KMS-11 (cell line): ENCODE data around the gene KRT8.
"Not testable (repeated sequence)": the region's sequence is repeated elsewhere in the genome, so short reads cannot be mapped to it uniquely, and the experiment has no call there.

Experiments
- H2AFZ ChIP-seq: fragments of 200-600 bp; sonication (generic); 2 replicates; pipeline ENCODE4 v1.6.1; 2016; ENCODE audit warnings: antibody characterized with exemption, mixed run types, low read depth
- H3K27ac ChIP-seq: fragments of 200-600 bp; sonication (generic); 2 replicates; pipeline ENCODE4 v1.6.1; 2016; ENCODE audit warnings: mild to moderate bottlenecking, mixed run types
- H3K27me3 ChIP-seq: fragments of 200-600 bp; sonication (generic); 2 replicates; pipeline ENCODE4 v1.6.1; 2017; ENCODE audit warnings: mild to moderate bottlenecking, low read depth, mixed run types, moderate library complexity; ENCODE audit not compliant: insufficient read depth
- H3K36me3 ChIP-seq: fragments of 200-600 bp; sonication (generic); 2 replicates; pipeline ENCODE4 v1.6.1; 2017; ENCODE audit warnings: mild to moderate bottlenecking, mixed run types; ENCODE audit not compliant: insufficient read depth
- H3K4me1 ChIP-seq: fragments of 200-600 bp; sonication (generic); 2 replicates; pipeline ENCODE4 v1.6.1; 2016; ENCODE audit warnings: mild to moderate bottlenecking, low read depth, mixed run types; ENCODE audit not compliant: poor library complexity, severe bottlenecking
- H3K4me2 ChIP-seq: fragments of 200-600 bp; sonication (generic); 2 replicates; pipeline ENCODE4 v1.7.0; 2016; ENCODE audit warnings: mild to moderate bottlenecking, mixed run types
- H3K4me3 ChIP-seq: fragments of 200-600 bp; sonication (generic); IDR thresholded peaks from 2 replicates; pipeline ENCODE4 v1.6.1; 2017; ENCODE audit warnings: low read depth, low read length, mixed read lengths; ENCODE audit not compliant: insufficient read depth
- H3K79me2 ChIP-seq: fragments of 200-600 bp; sonication (generic); 2 replicates; pipeline ENCODE4 v1.6.1; 2016; ENCODE audit warnings: low read depth, mixed run types; ENCODE audit not compliant: insufficient read depth
- H3K9ac ChIP-seq: fragments of 200-600 bp; sonication (generic); 2 replicates; pipeline ENCODE4 v1.6.1; 2016; ENCODE audit warnings: mild to moderate bottlenecking, mixed run types
- H4K20me1 ChIP-seq: fragments of 200-600 bp; sonication (generic); 2 replicates; pipeline ENCODE4 v1.6.1; 2016; ENCODE audit warnings: mild to moderate bottlenecking, mixed run types; ENCODE audit not compliant: insufficient read depth
- CTCF ChIP-seq: fragments of 200-600 bp; sonication (generic); conservative IDR thresholded peaks from 2 replicates; pipeline ENCODE4 v1.6.1; 2017; ENCODE audit warnings: low read depth, mild to moderate bottlenecking, antibody characterized with exemption, low read length, moderate library complexity, mixed read lengths

The KRT8 gene

DNA sequence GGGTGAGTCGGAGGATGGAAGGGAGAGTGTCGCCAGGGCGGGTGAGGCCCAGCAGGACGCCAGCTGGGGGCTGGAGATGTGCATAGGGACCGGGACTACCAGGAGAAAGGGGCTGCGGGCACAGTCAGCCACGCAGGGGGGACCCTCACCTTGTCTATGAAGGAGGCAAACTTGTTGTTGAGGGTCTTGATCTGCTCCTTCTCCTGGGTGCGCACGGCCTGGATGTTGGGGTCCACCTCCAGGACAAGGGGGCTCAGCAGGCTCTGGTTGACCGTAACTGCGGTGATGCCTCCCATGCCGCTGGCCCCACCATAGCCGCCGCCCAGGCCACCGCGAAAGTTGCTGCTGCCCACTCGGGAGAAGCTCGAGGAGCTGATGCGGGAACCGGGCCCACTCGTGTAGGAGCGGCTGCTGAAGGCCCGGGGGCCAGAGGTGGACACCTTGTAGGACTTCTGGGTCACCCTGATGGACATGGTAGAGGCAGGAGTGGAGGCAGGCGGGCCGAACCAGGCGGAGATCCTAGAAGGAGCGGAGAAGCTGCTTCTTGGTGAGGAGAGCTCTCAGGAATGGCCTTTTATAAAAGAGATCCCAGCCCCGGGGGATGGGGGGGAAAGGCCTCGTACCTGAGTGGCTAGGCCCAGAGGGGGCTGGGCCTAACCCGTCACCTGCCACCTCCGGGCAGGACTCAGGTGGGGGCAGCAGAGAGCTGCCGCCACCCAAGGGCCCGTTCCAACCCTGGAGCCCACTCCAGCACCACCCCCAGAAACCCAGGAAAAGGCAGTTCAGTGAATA is at the start of gene KRT8:
Gene KRT8, minus strand, starts transcription at position 568 of the 792 bp plus-strand sequence. Its CDS starts 95 bp downstream, at position 473.
- not testable (repeated sequence) for H3K27me3 ChIP-seq, H3K36me3 ChIP-seq, H3K4me3 ChIP-seq, H4K20me1 ChIP-seq, H3K79me2 ChIP-seq
- H3K27ac ChIP-seq = peak within 1 kb of the TSS; percentile 57
- peaks cover 10% of the 10 kb centered on the region for H3K4me1 ChIP-seq
- peak within 1 kb of the TSS; percentile 23; the same call in 1 of the 2 replicates for H3K9ac ChIP-seq
- peak within 1 kb of the TSS; percentile 57; the same call in 1 of the 2 replicates for H2AFZ ChIP-seq
- peak within 1 kb of the TSS; percentile 34 for H3K4me2 ChIP-seq

DNA sequence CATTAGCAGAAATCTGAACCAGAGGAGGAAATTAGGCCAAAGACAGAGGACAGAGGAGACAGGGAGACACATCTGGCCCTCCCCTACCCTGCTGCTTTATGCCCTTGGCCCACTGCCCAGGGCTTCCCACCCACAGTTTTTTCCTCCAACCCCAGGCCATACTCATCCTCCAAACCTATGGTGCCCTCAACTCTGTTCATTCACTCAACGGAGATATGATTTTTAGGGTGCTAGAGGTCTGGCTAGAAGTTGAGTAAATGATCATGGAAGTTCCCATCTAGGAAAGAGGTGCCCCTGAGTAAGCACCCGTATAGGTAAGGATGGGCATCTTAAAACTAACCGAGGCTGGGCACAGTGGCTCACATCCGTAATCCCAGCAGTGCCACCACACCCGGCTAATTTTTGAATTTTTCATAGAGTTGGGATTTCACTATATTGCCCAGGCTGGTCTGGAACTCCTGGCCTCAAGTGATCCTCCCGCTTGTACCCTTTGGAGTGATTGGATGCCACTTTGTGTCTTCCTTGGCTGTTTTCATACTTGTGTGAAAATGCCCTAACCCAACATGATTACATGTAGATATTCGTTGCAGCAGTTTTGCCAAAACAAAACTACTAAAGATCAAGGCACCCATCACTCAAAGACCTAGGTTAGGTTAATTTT is 48.4 kb upstream of the KRT8 start:
- no peaks in the 10 kb centered on the region; the same call in 1 of the 2 replicates for H3K27me3 ChIP-seq
- no peak overlapping the region for H3K27ac ChIP-seq
- no peaks in the 10 kb centered on the region for H3K36me3 ChIP-seq
- no peak overlapping the region for H3K4me2 ChIP-seq
- no peak overlapping the region for H3K4me3 ChIP-seq
- H3K9ac ChIP-seq = no peak overlapping the region
- no peaks in the 10 kb centered on the region for H3K79me2 ChIP-seq
- no peak for TF ChIP-seq CTCF
- no peak overlapping the region for H2AFZ ChIP-seq
- H3K4me1 ChIP-seq = no peaks in the 10 kb centered on the region
- no peaks in the 10 kb centered on the region for H4K20me1 ChIP-seq

- H3K27ac ChIP-seq = no peak overlapping the region
Measured at GRCh38 chr12:52952076-52952801, 47.4 kb upstream of the KRT8 start.

DNA sequence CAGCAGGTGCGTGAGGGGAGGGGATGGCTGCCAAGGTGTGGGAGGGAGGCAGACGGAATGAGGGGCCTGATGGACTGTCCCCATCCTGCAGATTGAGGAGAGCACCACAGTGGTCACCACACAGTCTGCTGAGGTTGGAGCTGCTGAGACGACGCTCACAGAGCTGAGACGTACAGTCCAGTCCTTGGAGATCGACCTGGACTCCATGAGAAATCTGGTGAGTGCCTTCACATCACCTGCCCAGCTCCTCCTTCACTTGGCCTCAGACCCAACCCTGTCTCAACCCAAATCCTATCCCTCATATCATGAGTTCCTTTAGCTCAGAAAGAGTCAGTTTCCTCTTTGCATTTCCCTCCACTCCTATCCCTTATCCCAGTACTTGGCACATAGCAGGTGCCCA is 46.8 kb upstream of the KRT8 start:
- no peaks in the 10 kb centered on the region for H3K79me2 ChIP-seq
- no peaks in the 10 kb centered on the region for H3K4me1 ChIP-seq
- no peak overlapping the region for H3K4me2 ChIP-seq
- no peak overlapping the region for H3K9ac ChIP-seq
- no peak overlapping the region for H3K4me3 ChIP-seq
- no peaks in the 10 kb centered on the region for H3K36me3 ChIP-seq
- no peaks in the 10 kb centered on the region; the same call in 1 of the 2 replicates for H3K27me3 ChIP-seq
- no peak for TF ChIP-seq CTCF
- no peak overlapping the region for H2AFZ ChIP-seq
- no peaks in the 10 kb centered on the region for H4K20me1 ChIP-seq
- no peak overlapping the region for H3K27ac ChIP-seq

More at GRCh38 chr12:52952076-52952801, 47.4 kb upstream of the KRT8 start:
- Histone ChIP-seq H3K36me3 (no peaks in the 10 kb centered on the region), H3K4me2 (no peak overlapping the region), H3K27me3 (no peaks in the 10 kb centered on the region; the same call in 1 of the 2 replicates), H4K20me1 (no peaks in the 10 kb centered on the region), H3K4me3 (no peak overlapping the region), H3K4me1 (no peaks in the 10 kb centered on the region), H2AFZ (no peak overlapping the region), H3K9ac (no peak overlapping the region), H3K79me2 (no peaks in the 10 kb centered on the region)
- TF ChIP-seq CTCF = no peak
